ENCODE measurements around the gene SSBP2. TPM values are rescaled to one million over a fixed set of nuclear protein-coding genes. Genes with fewer than 3 reads are reported as not detected.

SSBP2 gene
- total RNA-seq = 10 to 100 TPM; 25.9 to 94.6 (median 41.8) TPM

GRCh38 chr5:81751009-81751835, at the start of gene SSBP2:
SSBP2 (minus strand) TSS chr5:81751097; CDS start chr5:81751042, 55 bp downstream.
- DNase-seq (ENCODE audit: low spot score) (peak; percentile 98), ATAC-seq (ENCODE audit: low FRiP score) (peak; percentile 92)
- no peak for TF ChIP-seq CTCF (IDR thresholded peaks at IDR 0.05)

- ATAC-seq (ENCODE audit: low FRiP score) = no peak
- no peak for TF ChIP-seq CTCF (IDR thresholded peaks at IDR 0.05)
- DNase-seq (ENCODE audit: low spot score) = no peak
Observed at GRCh38 chr5:81795666-81796065, 44.8 kb upstream of the SSBP2 start.

- no peak for TF ChIP-seq CTCF (IDR thresholded peaks at IDR 0.05)
- no peak for ATAC-seq (ENCODE audit: low FRiP score)
- DNase-seq (ENCODE audit: low spot score) = no peak
Observed at GRCh38 chr5:81794226-81794625, 43.3 kb upstream of the SSBP2 start.

- DNase-seq (ENCODE audit: low spot score) (no peak), ATAC-seq (ENCODE audit: low FRiP score) (no peak)
- no peak for TF ChIP-seq CTCF (IDR thresholded peaks at IDR 0.05)
Observed at GRCh38 chr5:81790336-81790735, 39.4 kb upstream of the SSBP2 start.

- no peak for ATAC-seq (ENCODE audit: low FRiP score)
- DNase-seq (ENCODE audit: low spot score) = no peak
Observed at GRCh38 chr5:81789033-81789432, 38.1 kb upstream of the SSBP2 start.

GRCh38 chr5:81788329-81788728, 37.4 kb upstream of the SSBP2 start:
- no peak for TF ChIP-seq CTCF (IDR thresholded peaks at IDR 0.05)
- no peak for ATAC-seq (ENCODE audit: low FRiP score)
- no peak for DNase-seq (ENCODE audit: low spot score)

More at GRCh38 chr5:81789033-81789432, 38.1 kb upstream of the SSBP2 start:
- no peak for TF ChIP-seq CTCF (IDR thresholded peaks at IDR 0.05)
